HG03457 (cell line): ENCODE data around the gene PARD3.

Source experiments
- ATAC-seq: cut with Tn5 transposase; IDR thresholded peaks from one replicate; pipeline ENCODE4 v1.9.1; 2021; ENCODE audit warnings: moderate number of reproducible peaks; ENCODE audit not compliant: unreplicated experiment

Gene PARD3

GRCh38 chr10:34629084-34629483 is 186.0 kb downstream of the PARD3 start:
- no peak for ATAC-seq

GRCh38 chr10:34628174-34628796 is 186.8 kb downstream of the PARD3 start:
- ATAC-seq = no peak

GRCh38 chr10:34627741-34628140 is 187.4 kb downstream of the PARD3 start:
- no peak for ATAC-seq

- ATAC-seq = no peak
Observed at GRCh38 chr10:34627331-34627730, 187.8 kb downstream of the PARD3 start.

DNA sequence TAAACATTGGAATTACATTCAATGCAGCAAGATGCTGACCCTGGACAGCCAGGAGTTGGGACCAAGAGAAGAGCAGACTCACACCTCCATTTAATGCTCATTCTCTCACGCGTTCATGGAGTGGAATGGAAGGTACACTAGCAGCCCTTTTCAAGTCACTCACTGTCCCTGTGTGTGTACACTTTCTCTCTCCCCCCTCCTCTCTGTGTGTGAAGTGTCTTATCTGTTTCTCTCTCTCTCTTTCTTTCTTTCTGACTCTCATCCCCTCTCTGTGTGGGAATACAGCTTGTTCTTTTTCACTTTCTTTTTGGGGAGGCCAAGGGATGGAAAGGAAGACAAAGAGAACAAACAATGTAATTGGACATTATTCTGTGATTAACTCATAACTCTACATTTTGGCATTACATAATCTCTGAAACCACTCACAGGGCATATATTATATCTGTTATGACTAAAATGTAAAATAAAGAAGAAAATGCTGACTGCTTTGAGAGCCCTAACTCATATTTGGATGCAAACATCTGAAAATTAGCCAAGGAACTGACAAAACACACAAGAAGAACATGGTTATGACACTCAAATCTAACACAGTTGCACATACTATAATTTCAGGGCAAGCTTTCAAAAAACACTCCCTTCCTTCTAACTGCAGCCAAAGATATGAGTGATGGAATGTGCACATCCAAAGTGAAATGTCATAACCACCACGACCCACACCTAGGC is 188.8 kb downstream of the PARD3 start:
- ATAC-seq = no peak

DNA sequence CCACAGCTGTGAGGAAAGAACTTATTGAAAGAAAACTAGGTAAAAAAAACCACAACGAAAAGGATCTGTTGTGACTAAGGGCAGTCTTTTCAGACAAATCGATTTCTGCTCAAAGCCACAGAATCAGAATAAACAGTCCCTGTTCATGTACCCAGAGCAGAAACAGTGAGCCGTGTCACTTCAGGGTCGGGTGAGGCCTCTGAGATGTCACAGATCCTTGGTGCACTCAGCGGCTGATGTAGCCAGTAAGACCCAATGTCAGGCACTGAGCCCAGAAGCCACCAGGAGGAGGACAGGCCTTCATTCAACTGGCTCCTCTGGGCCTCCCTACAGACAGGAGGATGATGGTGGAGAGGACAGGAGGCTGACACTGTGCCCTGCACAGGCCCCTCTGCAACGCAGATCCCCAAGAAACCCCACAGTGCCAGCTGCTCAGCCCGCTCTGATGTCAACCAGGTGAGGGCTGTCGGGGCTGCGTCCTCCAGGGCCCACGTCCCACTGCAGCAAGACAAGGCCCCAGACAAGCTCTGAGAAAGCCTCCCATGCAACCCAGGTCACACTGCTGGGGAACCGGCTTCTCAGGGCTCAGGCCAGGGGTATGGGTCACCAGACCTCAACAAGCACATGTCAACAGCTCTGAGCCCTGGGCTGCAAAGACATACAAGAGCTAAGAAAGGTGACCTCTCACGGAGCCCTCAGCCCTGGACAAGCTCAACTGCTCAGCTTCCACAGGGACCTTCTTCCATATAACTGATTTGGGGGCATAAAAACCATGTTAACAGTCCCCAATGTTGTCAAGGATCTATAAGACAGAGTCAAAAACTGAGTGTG is 190.6 kb downstream of the PARD3 start:
- no peak for ATAC-seq

GRCh38 chr10:34622945-34623344 is 192.2 kb downstream of the PARD3 start:
- ATAC-seq = no peak

DNA sequence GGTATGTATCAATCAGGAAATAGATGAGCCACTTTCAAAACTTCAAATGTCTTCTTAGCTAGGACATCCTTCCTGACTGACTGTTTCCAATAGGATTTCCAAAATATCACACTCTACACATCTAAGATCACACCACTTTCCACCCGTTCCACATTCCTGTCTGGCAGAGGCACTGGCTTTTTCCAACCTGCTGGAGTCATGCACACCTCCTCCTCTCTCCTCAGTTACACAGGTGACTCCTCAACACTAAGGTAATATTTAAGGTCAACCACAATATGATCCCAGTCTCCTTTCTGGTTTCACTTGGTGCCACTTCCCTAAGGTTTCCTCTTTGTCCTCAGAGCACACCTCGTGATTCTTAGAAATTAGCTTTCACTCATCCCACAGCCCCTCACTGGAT is 196.5 kb downstream of the PARD3 start:
- ATAC-seq = no peak

GRCh38 chr10:34615770-34616169 is 199.3 kb downstream of the PARD3 start:
- ATAC-seq = no peak

GRCh38 chr10:34613491-34613890 is 201.6 kb downstream of the PARD3 start:
- no peak for ATAC-seq

- no peak for ATAC-seq
Observed at GRCh38 chr10:34612938-34613337, 202.2 kb downstream of the PARD3 start.

DNA sequence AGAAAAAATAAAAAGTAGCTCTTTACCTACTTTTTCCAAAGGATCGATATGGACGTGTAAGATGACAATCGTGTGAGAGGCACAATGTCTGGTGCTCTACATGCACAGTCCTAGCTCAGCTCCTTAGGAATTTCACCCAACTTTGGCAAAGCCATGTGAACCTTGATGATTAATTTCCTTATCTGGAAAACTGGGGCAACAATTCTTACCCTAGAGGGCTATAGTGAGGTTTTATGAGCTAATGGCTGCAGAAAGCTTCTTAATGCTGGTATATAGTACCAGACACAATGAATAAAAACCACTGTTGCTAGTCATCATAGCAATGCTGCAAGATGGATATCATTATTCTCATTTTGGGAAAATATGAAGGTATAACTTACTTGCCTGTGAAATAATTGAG is 202.7 kb downstream of the PARD3 start:
- no peak for ATAC-seq

GRCh38 chr10:34609287-34609940 is 205.7 kb downstream of the PARD3 start:
- ATAC-seq = no peak

GRCh38 chr10:34607894-34608293 is 207.2 kb downstream of the PARD3 start:
- no peak for ATAC-seq

GRCh38 chr10:34606890-34607289 is 208.2 kb downstream of the PARD3 start:
- no peak for ATAC-seq

GRCh38 chr10:34602478-34602877 is 212.6 kb downstream of the PARD3 start:
- no peak for ATAC-seq

DNA sequence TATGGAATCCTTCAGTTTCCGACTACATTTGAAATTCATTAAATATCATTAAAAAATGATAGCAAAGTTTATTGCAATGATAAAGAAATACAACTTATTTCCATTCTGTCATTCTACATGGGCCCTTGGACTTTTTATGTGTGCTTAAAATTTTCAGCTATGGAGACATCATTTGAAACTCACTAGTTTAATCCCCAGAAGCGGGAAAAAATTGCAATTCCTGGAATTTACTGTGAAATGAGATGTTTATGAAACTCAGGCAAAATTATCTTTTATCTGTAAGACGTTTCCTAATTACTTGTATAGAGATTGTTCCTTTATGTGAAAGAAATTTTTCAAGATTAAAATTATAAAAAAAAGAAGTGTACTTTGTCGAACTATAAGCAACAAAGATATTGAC is 213.4 kb downstream of the PARD3 start:
- ATAC-seq = no peak

DNA sequence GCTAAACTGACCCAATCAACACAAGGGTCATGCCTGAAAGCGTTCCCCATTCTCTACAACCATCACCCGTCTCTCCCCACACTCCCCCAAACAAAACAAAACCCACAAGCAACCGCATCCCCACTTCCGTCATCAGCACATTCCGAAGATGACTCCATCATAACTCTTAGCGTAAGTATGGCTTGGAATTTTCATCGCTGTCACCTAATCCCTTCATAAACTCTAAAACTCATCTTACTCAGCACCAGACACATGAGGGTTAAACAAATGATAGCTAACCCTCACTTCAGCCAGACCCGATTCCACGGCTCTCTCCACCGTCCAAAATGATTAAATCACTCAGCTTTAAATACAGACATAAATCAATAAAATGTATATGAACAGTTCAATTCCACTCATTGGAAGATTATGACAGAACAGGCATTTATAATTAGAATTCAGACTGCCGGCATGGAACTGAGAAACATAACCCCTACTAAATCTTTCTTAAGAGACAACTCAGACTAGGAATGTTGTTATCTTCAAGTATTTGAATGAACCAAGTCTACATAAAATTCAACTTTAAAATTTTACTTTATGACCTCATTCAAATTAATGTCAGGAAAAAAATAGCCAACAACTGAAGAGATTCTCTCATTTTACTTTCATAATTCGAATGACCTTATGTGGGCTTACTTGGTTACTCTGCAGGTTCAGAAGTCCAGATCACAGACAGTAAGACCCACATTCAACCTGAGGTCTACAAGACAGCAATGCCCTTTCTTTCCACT is 215.9 kb downstream of the PARD3 start:
- ATAC-seq = no peak

GRCh38 chr10:34596351-34596750 is 218.7 kb downstream of the PARD3 start:
- no peak for ATAC-seq

- ATAC-seq = no peak
Observed at GRCh38 chr10:34593930-34594329, 221.2 kb downstream of the PARD3 start.
